HCT116 (cell line): ENCODE measurements around the gene RNF34. TPM values are rescaled to one million over a fixed set of nuclear protein-coding genes. Genes with fewer than 3 reads are reported as not detected.

ENCODE experiments used
- ATAC-seq: fragments of 200-7000 bp; cut with Tn5 transposase; 2 replicates; pipeline ENCODE4 v1.9.1; 2020; ENCODE audit warnings: mild to moderate bottlenecking, moderate library complexity
- BruUV-seq: library from RNA; stranded (reverse); fragments of 400-500 nt; replicated peaks from 2 replicates; lab custom pipeline; 2021; lab: Mats Ljungman, UMichigan
- CTCF ChIA-PET: fragments of 300-600 bp; sonication (Branson Sonifier 250); formaldehyde crosslinking; loops from one replicate; lab custom pipeline; 2021; ENCODE audit warnings: antibody characterized with exemption; lab: Charles Lee
- POLR2A ChIA-PET: fragments of 300-600, 350-600 bp; sonication (Branson Sonifier 250); formaldehyde crosslinking; loops from one replicate; lab custom pipeline; 2021; ENCODE audit warnings: antibody characterized with exemption; lab: Charles Lee
- RAD21 ChIA-PET, 2 experiments: fragments of 300-600 bp; sonication (Branson Sonifier 250); formaldehyde crosslinking; loops; one replicate each; lab custom pipeline; 2023; ENCODE audit warnings: low total read pairs in 2 of 2; ENCODE audit not compliant: uncharacterized antibody in 2 of 2, unreplicated experiment in 2 of 2, low non-redundant PET in 1 of 2; lab: Charles Lee
- DNase-seq: peaks from one replicate; pipeline ENCODE4 v3.0.0-alpha.2; 2010; ENCODE audit warnings: low read depth, low spot score
- H2AFZ ChIP-seq: fragments of 200-600 bp; shearing (Covaris generic), sonication (generic); 2 replicates; pipeline ENCODE4 v1.6.1; 2017; ENCODE audit warnings: low read depth, mixed run types, mixed read lengths, antibody characterized with exemption, low read length; ENCODE audit not compliant: poor library complexity, severe bottlenecking
- H3K27ac ChIP-seq: 2 replicates; pipeline ENCODE4 v1.5.1; 2012; ENCODE audit warnings: low read depth, low read length
- H3K27me3 ChIP-seq: fragments of 200-600 bp; sonication (generic); 2 replicates; pipeline ENCODE4 v1.6.1; 2016; ENCODE audit warnings: mixed run types, low read length, mixed read lengths; ENCODE audit not compliant: insufficient read depth
- H3K36me3 ChIP-seq, 2 experiments: fragments of 200-500 bp in 1 of 2; fragments of 200-600 bp in 1 of 2; sonication (Bioruptor generic) in 1 of 2; sonication (generic) in 1 of 2; 2 replicates each; pipeline versions ENCODE4 v1.5.1 to v1.6.1; 2014 to 2016; ENCODE audit warnings: low read length in 2 of 2, inconsistent platforms in 1 of 2, mixed read lengths in 1 of 2, mixed run types in 1 of 2; ENCODE audit not compliant: insufficient read depth in 2 of 2, control insufficient read depth in 1 of 2
- H3K4me1 ChIP-seq, 2 experiments: fragments of 200-600 bp in 1 of 2; sonication (generic) in 1 of 2; 2 replicates each; pipeline versions ENCODE4 v1.5.1 to v1.6.1; 2012 to 2017; ENCODE audit warnings: low read length in 2 of 2, inconsistent platforms in 1 of 2, mild to moderate bottlenecking in 1 of 2, mixed read lengths in 1 of 2, mixed run types in 1 of 2, moderate library complexity in 1 of 2; ENCODE audit not compliant: insufficient read depth in 2 of 2, control insufficient read depth in 1 of 2
- H3K4me2 ChIP-seq: fragments of 200-600 bp; sonication (generic); 2 replicates; pipeline ENCODE4 v1.6.1; 2017; ENCODE audit warnings: mixed run types, low read length, mixed read lengths
- H3K4me3 ChIP-seq, 2 experiments: fragments of 200-600 bp in 1 of 2; sonication (generic) in 1 of 2; replicated peaks in 1 of 2; 2 replicates each; pipeline ENCODE4 v1.5.1; 2011 to 2016; ENCODE audit warnings: low read length in 2 of 2, control low read depth in 1 of 2, low read depth in 1 of 2, mild to moderate bottlenecking in 1 of 2, mixed read lengths in 1 of 2, mixed run types in 1 of 2
- H3K79me2 ChIP-seq: fragments of 200-600 bp; sonication (generic); 2 replicates; pipeline ENCODE4 v1.6.1; 2017; ENCODE audit warnings: mild to moderate bottlenecking, mixed run types, low read length, moderate library complexity, mixed read lengths; ENCODE audit not compliant: insufficient read depth
- H3K9ac ChIP-seq: fragments of 200-600 bp; sonication (generic); 2 replicates; pipeline ENCODE4 v1.6.1; 2016; ENCODE audit warnings: low read length, mixed read lengths
- H3K9me2 ChIP-seq: fragments of 200-600 bp; sonication (generic), shearing (Covaris generic); 2 replicates; pipeline ENCODE4 v1.6.1; 2017; ENCODE audit warnings: mixed run types, mild to moderate bottlenecking, moderate library complexity; ENCODE audit not compliant: insufficient read depth
- H3K9me3 ChIP-seq, 2 experiments: fragments of 200-500 bp in 1 of 2; fragments of 200-600 bp in 1 of 2; sonication (Bioruptor generic) in 1 of 2; sonication (generic) in 1 of 2; 2 replicates each; pipeline ENCODE4 v1.6.1; 2014 to 2017; ENCODE audit warnings: low read length in 2 of 2, mixed read lengths in 2 of 2, inconsistent platforms in 1 of 2, low read depth in 1 of 2, mild to moderate bottlenecking in 1 of 2, mixed run types in 1 of 2, moderate library complexity in 1 of 2; ENCODE audit not compliant: control insufficient read depth in 1 of 2, insufficient read depth in 1 of 2
- H4K20me1 ChIP-seq: fragments of 200-600 bp; sonication (generic), shearing (Covaris generic); 2 replicates; pipeline ENCODE4 v1.6.1; 2017; ENCODE audit warnings: mixed run types, mild to moderate bottlenecking, moderate library complexity; ENCODE audit not compliant: insufficient read depth
- CEBPB ChIP-seq: IDR thresholded peaks from 2 replicates; pipeline ENCODE4 v1.6.1; 2012; ENCODE audit warnings: low read depth
- ELF1 ChIP-seq: IDR thresholded peaks from 2 replicates; pipeline ENCODE4 v1.6.1; 2012; ENCODE audit warnings: low read depth, borderline replicate concordance
- POLR2A ChIP-seq: IDR thresholded peaks from 2 replicates; pipeline ENCODE4 v1.7.0; 2011; ENCODE audit warnings: borderline replicate concordance; ENCODE audit not compliant: insufficient read depth, insufficient read length; ENCODE audit errors: extremely low read depth
- TCF7L2 ChIP-seq: IDR thresholded peaks from 2 replicates; pipeline ENCODE4 v1.7.0; 2011; ENCODE audit warnings: borderline replicate concordance, inconsistent platforms; ENCODE audit not compliant: insufficient read depth, insufficient read length; ENCODE audit errors: extremely low read depth
- intact Hi-C: fragments of 100-400 bp; cut with micrococcal nuclease; formaldehyde crosslinking; loops from 2 replicates; pipeline ENCODE4 v1.10.0; 2022
- total RNA-seq: library from RNA; stranded (reverse); gene quantifications from one replicate; pipeline ENCODE4 v1.2.1, GENCODE V29; 2021; ENCODE audit not compliant: unreplicated experiment
- TF ChIP-seq, protein P1 (sequence below): IDR thresholded peaks from 2 replicates; pipeline ENCODE4 v1.6.1; 2012; ENCODE audit warnings: low read depth

The RNF34 gene
- total RNA-seq, 1 experiment from 2014 or later, result 47.8 TPM

DNA sequence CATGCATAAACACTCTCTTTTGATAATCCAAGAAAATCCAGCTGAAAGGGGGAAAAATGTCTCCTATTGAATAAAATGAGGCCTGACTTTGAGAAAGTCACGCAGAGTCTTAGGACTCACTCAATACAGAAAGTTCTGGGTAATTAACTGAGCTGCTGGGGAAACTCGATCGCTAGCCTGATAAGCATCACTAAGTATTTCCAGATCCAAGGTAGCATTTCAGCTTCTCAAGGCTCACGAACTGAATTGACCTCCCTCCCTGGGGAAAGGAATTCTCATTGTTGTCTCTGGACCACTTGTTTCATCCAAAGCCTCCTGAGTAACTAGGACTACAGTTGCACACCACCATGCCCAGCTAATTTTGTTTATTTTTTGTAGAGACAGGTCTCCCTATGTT, 33.9 kb upstream of the RNF34 start:
- ChIA-PET RAD21 (no interaction called here), POLR2A (interaction anchor here (1.6 kb wide), 1 partner anchor 14 kb away, joined by 4 read pairs; the partner anchor contains the start of gene ANAPC5), CTCF (no interaction called here)
- TF ChIP-seq POLR2A, result no peak
- TF ChIP-seq, protein P1, sequence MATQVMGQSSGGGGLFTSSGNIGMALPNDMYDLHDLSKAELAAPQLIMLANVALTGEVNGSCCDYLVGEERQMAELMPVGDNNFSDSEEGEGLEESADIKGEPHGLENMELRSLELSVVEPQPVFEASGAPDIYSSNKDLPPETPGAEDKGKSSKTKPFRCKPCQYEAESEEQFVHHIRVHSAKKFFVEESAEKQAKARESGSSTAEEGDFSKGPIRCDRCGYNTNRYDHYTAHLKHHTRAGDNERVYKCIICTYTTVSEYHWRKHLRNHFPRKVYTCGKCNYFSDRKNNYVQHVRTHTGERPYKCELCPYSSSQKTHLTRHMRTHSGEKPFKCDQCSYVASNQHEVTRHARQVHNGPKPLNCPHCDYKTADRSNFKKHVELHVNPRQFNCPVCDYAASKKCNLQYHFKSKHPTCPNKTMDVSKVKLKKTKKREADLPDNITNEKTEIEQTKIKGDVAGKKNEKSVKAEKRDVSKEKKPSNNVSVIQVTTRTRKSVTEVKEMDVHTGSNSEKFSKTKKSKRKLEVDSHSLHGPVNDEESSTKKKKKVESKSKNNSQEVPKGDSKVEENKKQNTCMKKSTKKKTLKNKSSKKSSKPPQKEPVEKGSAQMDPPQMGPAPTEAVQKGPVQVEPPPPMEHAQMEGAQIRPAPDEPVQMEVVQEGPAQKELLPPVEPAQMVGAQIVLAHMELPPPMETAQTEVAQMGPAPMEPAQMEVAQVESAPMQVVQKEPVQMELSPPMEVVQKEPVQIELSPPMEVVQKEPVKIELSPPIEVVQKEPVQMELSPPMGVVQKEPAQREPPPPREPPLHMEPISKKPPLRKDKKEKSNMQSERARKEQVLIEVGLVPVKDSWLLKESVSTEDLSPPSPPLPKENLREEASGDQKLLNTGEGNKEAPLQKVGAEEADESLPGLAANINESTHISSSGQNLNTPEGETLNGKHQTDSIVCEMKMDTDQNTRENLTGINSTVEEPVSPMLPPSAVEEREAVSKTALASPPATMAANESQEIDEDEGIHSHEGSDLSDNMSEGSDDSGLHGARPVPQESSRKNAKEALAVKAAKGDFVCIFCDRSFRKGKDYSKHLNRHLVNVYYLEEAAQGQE, result no peak
- no TSS peak for BruUV-seq
- no peaks in the 10 kb centered on the region for H3K36me3 ChIP-seq
- no peak overlapping the region for H2AFZ ChIP-seq
- H3K4me2 ChIP-seq, result no peak overlapping the region
- H3K9me2 ChIP-seq, result no peaks in the 10 kb centered on the region
- peaks cover 3% of the 10 kb centered on the region; the same call in 1 of the 2 replicates for H3K27me3 ChIP-seq
- no peaks in the 10 kb centered on the region for H3K9me3 ChIP-seq
- H4K20me1 ChIP-seq, result no peaks in the 10 kb centered on the region
- ATAC-seq, result no peak
- H3K4me1 ChIP-seq, result peaks cover 0 to 4% of the 10 kb centered on the region in 2 experiments; a peak in 2 of 4 replicates
- H3K4me3 ChIP-seq, result no peak overlapping the region
- H3K9ac ChIP-seq, result no peak overlapping the region
- DNase-seq, result no peak
- intact Hi-C loops, result no loop called here
- H3K27ac ChIP-seq, result no peak overlapping the region
- no peaks in the 10 kb centered on the region for H3K79me2 ChIP-seq

DNA sequence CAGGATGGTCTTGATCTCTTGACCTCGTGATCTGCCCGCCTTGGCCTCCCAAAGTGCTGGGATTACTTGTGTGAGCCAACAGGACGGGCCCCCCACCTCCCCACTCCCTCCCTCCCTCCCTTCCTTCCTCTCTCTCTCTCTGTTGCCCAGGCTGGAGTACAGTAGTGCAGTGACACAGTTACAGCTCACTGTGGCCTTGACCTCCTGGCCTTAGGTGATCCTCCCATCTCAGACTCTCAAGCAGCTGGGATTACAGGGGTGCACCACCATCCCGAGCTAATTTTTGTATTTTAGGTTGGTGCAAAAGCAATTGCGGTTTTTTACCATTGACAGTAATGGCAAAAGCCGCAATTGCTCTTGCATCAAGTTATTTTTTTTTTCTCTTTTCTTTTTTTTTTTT, 28.5 kb upstream of the RNF34 start:
- no peaks in the 10 kb centered on the region for H3K27me3 ChIP-seq
- CTCF ChIA-PET, result no interaction called here
- H3K4me2 ChIP-seq, result no peak overlapping the region
- RAD21 ChIA-PET, result no interaction called here
- no peak overlapping the region for H3K4me3 ChIP-seq
- POLR2A ChIA-PET, result no interaction called here
- DNase-seq, result no peak
- H4K20me1 ChIP-seq, result no peaks in the 10 kb centered on the region
- no peaks in the 10 kb centered on the region for H3K4me1 ChIP-seq
- no peaks in the 10 kb centered on the region for H3K79me2 ChIP-seq
- no peaks in the 10 kb centered on the region for H3K36me3 ChIP-seq
- H3K9me2 ChIP-seq, result no peaks in the 10 kb centered on the region
- H3K9ac ChIP-seq, result no peak overlapping the region
- no peak overlapping the region for H3K27ac ChIP-seq
- H2AFZ ChIP-seq, result no peak overlapping the region
- H3K9me3 ChIP-seq, result no peaks in the 10 kb centered on the region
- no peak for ATAC-seq
- intact Hi-C loops, result no loop called here
- TF ChIP-seq ELF1, result no peak
- TF ChIP-seq CEBPB, result no peak
- TF ChIP-seq TCF7L2, result no peak
- no TSS peak for BruUV-seq
